ENCODE results near the gene BAD. TPM values are rescaled to one million over a fixed set of nuclear protein-coding genes. Genes with fewer than 3 reads are reported as not detected.

Gene BAD
- total RNA-seq, 1 donor from 2014 or later: 47.0 TPM

- peak overlapping the region; percentile 88 for H3K4me3 Mint-ChIP-seq (ENCODE audit: unreplicated experiment)
- DNase-seq: no peak
- H3K27ac Mint-ChIP-seq (ENCODE audit: unreplicated experiment): no peak overlapping the region
- peaks cover 2% of the 10 kb centered on the region for H3K9me3 Mint-ChIP-seq (ENCODE audit: unreplicated experiment)
- no peak for TF ChIP-seq CTCF (IDR thresholded peaks at IDR 0.05; ENCODE audit: partially characterized antibody, unreplicated experiment)
- no peaks in the 10 kb centered on the region for H3K4me1 Mint-ChIP-seq (ENCODE audit: low read depth, unreplicated experiment)
- H3K27me3 Mint-ChIP-seq (ENCODE audit: unreplicated experiment): peaks cover 12% of the 10 kb centered on the region
- H3K36me3 Mint-ChIP-seq (ENCODE audit: unreplicated experiment): no peaks in the 10 kb centered on the region
These were observed 54.7 kb downstream of the BAD start for GRCh38 chr11:64229744-64230170.

- H3K27me3 Mint-ChIP-seq (ENCODE audit: unreplicated experiment): peaks cover 12% of the 10 kb centered on the region
- peak overlapping the region; percentile 88 for H3K4me3 Mint-ChIP-seq (ENCODE audit: unreplicated experiment)
- H3K9me3 Mint-ChIP-seq (ENCODE audit: unreplicated experiment): peaks cover 2% of the 10 kb centered on the region
- no peaks in the 10 kb centered on the region for H3K4me1 Mint-ChIP-seq (ENCODE audit: low read depth, unreplicated experiment)
- no peak for TF ChIP-seq CTCF (IDR thresholded peaks at IDR 0.05; ENCODE audit: partially characterized antibody, unreplicated experiment)
- H3K27ac Mint-ChIP-seq (ENCODE audit: unreplicated experiment): no peak overlapping the region
- H3K36me3 Mint-ChIP-seq (ENCODE audit: unreplicated experiment): no peaks in the 10 kb centered on the region
- no peak for DNase-seq
These were observed 55.2 kb downstream of the BAD start for GRCh38 chr11:64229090-64229743.

GRCh38 chr11:64227405-64227956 is 57.0 kb downstream of the BAD start:
- peak overlapping the region; percentile 80 for H3K4me3 Mint-ChIP-seq (ENCODE audit: unreplicated experiment)
- no peaks in the 10 kb centered on the region for H3K4me1 Mint-ChIP-seq (ENCODE audit: low read depth, unreplicated experiment)
- H3K36me3 Mint-ChIP-seq (ENCODE audit: unreplicated experiment): no peaks in the 10 kb centered on the region
- H3K27me3 Mint-ChIP-seq (ENCODE audit: unreplicated experiment): peaks cover 10% of the 10 kb centered on the region
- no peak for TF ChIP-seq CTCF (IDR thresholded peaks at IDR 0.05; ENCODE audit: partially characterized antibody, unreplicated experiment)
- H3K27ac Mint-ChIP-seq (ENCODE audit: unreplicated experiment): no peak overlapping the region
- peaks cover 2% of the 10 kb centered on the region for H3K9me3 Mint-ChIP-seq (ENCODE audit: unreplicated experiment)
- DNase-seq: no peak

GRCh38 chr11:64226507-64227051 is 57.9 kb downstream of the BAD start:
- no peaks in the 10 kb centered on the region for H3K36me3 Mint-ChIP-seq (ENCODE audit: unreplicated experiment)

More at GRCh38 chr11:64226507-64227051, 57.9 kb downstream of the BAD start:
- peaks cover 2% of the 10 kb centered on the region for H3K9me3 Mint-ChIP-seq (ENCODE audit: unreplicated experiment)
- peak overlapping the region; percentile 80 for H3K4me3 Mint-ChIP-seq (ENCODE audit: unreplicated experiment)
- no peak overlapping the region for H3K27ac Mint-ChIP-seq (ENCODE audit: unreplicated experiment)
- H3K4me1 Mint-ChIP-seq (ENCODE audit: low read depth, unreplicated experiment): no peaks in the 10 kb centered on the region
- H3K27me3 Mint-ChIP-seq (ENCODE audit: unreplicated experiment): peaks cover 7% of the 10 kb centered on the region
- no peak for TF ChIP-seq CTCF (IDR thresholded peaks at IDR 0.05; ENCODE audit: partially characterized antibody, unreplicated experiment)
- no peak for DNase-seq
